A549 (cell line): ENCODE data around the gene RIMBP2.

ENCODE experiments used
- BCL3 ChIP-seq: fragments of >200 bp; sonication (Bioruptor Twin); formaldehyde crosslinking; IDR thresholded peaks from 3 replicates; pipeline ENCODE4 v1.6.1; 2016
- CHD2 ChIP-seq: fragments of 150-350 bp; IDR thresholded peaks from 2 replicates; pipeline ENCODE4 v1.6.1; 2014; ENCODE audit warnings: low read length; ENCODE audit not compliant: partially characterized antibody
- ELK1 ChIP-seq: fragments of 150-350 bp; IDR thresholded peaks from 2 replicates; pipeline ENCODE4 v1.6.1; 2014; ENCODE audit warnings: low read depth, mild to moderate bottlenecking, low read length
- HOXB13 ChIP-seq: fragments of 250-450 bp; sonication (Bioruptor Pico); IDR thresholded peaks from 2 replicates; pipeline ENCODE4 v1.5.0; 2020; ENCODE audit warnings: low read depth, mild to moderate bottlenecking, moderate library complexity
- POLR2A ChIP-seq: IDR thresholded peaks from 2 replicates; pipeline ENCODE4 v1.6.1; 2012; ENCODE audit warnings: mild to moderate bottlenecking, low read length
- RAD21 ChIP-seq, 2 experiments: fragments of >200 bp in 1 of 2; sonication (Bioruptor Twin) in 1 of 2; formaldehyde crosslinking in 1 of 2; IDR thresholded peaks in 1 of 2; conservative IDR thresholded peaks in 1 of 2; 2 replicates in 1 of 2; 3 replicates in 1 of 2; pipeline ENCODE4 v1.6.1; 2012 to 2018; ENCODE audit warnings: inconsistent platforms in 1 of 2
- RCOR1 ChIP-seq: fragments of 150-350 bp; IDR thresholded peaks from 2 replicates; pipeline ENCODE4 v1.6.1; 2014; ENCODE audit warnings: antibody characterized with exemption, low read length, low read depth
- SMC3 ChIP-seq: fragments of >200 bp; sonication (Bioruptor Twin); formaldehyde crosslinking; IDR thresholded peaks from 3 replicates; pipeline ENCODE4 v1.6.1; 2018; ENCODE audit warnings: inconsistent platforms
- TP53 ChIP-seq: fragments of 250-450 bp; sonication (Bioruptor Pico); IDR thresholded peaks from 2 replicates; pipeline ENCODE4 v1.5.0; 2021; ENCODE audit warnings: mild to moderate bottlenecking, moderate library complexity
- USF2 ChIP-seq: fragments of 450-650 bp; IDR thresholded peaks from 2 replicates; pipeline ENCODE4 v1.6.1; 2014; ENCODE audit warnings: antibody characterized with exemption
- ZFP36 ChIP-seq: fragments of 450-650 bp; IDR thresholded peaks from 2 replicates; pipeline ENCODE4 v1.6.1; 2014; ENCODE audit warnings: borderline replicate concordance; ENCODE audit not compliant: partially characterized antibody
- TF ChIP-seq, protein P1 (sequence below): fragments of >200 bp; sonication (Bioruptor Twin); formaldehyde crosslinking; IDR thresholded peaks from 3 replicates; pipeline ENCODE4 v1.5.1; 2016

DNA sequence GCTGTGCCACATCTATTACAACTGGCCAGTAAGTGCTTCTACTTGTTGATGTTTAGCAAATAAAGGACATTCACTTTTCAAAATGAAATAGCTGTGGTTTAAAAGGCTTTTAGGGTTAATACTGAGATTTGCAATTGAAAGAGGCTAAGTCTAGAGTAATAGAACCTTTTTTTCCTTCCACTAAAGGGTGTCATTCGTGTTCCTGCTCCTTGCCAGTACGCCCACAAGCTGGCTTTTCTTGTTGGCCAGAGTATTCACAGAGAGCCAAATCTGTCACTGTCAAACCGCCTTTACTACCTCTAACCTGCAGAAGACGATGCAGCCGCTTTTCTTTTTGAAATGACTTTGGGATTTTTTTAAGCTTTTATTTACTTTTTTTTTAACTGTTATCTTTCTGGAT is 344.8 kb downstream of the RIMBP2 start:
- TF ChIP-seq RCOR1 = no peak
- TF ChIP-seq BCL3 = no peak
- TF ChIP-seq, protein P1, sequence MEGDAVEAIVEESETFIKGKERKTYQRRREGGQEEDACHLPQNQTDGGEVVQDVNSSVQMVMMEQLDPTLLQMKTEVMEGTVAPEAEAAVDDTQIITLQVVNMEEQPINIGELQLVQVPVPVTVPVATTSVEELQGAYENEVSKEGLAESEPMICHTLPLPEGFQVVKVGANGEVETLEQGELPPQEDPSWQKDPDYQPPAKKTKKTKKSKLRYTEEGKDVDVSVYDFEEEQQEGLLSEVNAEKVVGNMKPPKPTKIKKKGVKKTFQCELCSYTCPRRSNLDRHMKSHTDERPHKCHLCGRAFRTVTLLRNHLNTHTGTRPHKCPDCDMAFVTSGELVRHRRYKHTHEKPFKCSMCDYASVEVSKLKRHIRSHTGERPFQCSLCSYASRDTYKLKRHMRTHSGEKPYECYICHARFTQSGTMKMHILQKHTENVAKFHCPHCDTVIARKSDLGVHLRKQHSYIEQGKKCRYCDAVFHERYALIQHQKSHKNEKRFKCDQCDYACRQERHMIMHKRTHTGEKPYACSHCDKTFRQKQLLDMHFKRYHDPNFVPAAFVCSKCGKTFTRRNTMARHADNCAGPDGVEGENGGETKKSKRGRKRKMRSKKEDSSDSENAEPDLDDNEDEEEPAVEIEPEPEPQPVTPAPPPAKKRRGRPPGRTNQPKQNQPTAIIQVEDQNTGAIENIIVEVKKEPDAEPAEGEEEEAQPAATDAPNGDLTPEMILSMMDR = no peak
- TF ChIP-seq TP53 = no peak
- no peak for TF ChIP-seq POLR2A
- TF ChIP-seq ELK1 = no peak
- no peak for TF ChIP-seq HOXB13 (CRISPR knock-in tag)
- TF ChIP-seq CHD2 = no peak
- no peak for TF ChIP-seq SMC3
- TF ChIP-seq ZFP36 = no peak
- TF ChIP-seq USF2 = no peak
- TF ChIP-seq RAD21 (conservative IDR thresholded peaks at IDR 0.05 in 1 of 2, IDR thresholded peaks at IDR 0.05 in 1 of 2) = no peak
